ENCODE measurements around the gene DGKI. TPM values are rescaled to one million over a fixed set of nuclear protein-coding genes. Genes with fewer than 3 reads are reported as not detected.

Gene DGKI
- polyA plus RNA-seq, 3 donors: 1.7 to 2.2 (median 2.0) TPM

GRCh38 chr7:137682596-137682995, 164.2 kb downstream of the DGKI start:
- DNase-seq (ENCODE audit: extremely low read depth in 1 of 11, low read depth in 9 of 11, low spot score in 4 of 11): no peak

GRCh38 chr7:137681657-137682562, 164.9 kb downstream of the DGKI start:
- DNase-seq (ENCODE audit: extremely low read depth in 1 of 11, low read depth in 9 of 11, low spot score in 4 of 11): no peak

DNA sequence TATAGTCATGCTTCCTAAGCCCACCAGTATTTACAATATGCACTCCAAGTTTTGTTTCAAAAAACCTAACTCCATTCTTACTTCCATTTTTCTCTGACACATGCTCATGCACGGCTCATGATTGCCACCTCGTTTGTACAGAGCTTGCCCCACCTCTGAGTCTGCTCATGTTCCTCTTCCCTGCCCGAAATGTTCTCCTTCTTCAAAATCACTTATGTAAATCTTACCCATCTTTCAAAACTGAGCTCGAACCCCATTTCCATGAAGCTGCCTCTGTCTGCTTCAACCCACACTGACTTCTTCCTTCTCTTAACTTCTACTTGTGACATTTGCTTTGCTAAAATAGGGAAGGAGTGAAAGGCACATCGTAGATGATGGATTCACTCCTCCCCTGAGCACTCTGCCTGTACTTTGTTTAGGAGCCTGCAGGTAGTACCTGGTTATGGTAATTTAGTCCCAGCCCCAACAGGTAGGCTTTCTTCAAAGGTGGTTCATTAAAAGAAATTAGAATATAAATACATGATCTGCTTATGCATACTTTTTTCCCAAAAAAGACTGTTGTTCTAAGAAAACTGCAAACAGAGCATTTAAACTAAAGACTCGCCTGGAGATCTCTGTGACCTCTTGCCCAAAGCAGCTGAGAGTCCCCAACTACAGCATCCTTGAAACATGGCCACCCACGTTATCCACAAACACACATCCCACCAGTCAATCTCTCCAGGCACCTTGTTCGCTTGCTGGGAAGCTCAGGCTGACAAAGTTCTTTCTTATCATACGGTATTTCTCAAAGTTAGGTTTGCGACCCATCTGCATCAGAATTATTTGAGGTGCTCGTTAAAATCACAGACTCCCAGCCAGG, 172.0 kb downstream of the DGKI start:
- DNase-seq (ENCODE audit: extremely low read depth in 1 of 11, low read depth in 9 of 11, low spot score in 4 of 11): no peak

DNA sequence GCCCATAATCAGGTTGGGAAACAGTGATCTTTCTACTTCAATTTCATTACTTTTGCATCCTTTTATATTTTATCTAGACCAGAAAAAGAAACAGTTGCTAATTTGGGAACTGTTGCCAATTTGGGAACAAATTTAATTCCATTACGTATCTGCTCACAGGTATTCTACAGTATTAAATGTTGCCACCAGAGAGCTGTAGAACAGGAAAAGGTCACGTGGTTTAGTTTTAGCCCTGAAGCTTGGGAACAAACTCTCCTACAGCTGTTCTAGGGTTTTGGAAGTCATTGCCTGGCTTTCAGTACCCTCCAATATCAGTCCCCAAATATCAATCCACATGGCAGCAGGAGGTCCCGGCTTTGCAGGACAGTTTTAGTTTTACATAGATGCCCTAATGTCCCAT, 172.7 kb downstream of the DGKI start:
- no peak for DNase-seq (ENCODE audit: extremely low read depth in 1 of 11, low read depth in 9 of 11, low spot score in 4 of 11)

DNA sequence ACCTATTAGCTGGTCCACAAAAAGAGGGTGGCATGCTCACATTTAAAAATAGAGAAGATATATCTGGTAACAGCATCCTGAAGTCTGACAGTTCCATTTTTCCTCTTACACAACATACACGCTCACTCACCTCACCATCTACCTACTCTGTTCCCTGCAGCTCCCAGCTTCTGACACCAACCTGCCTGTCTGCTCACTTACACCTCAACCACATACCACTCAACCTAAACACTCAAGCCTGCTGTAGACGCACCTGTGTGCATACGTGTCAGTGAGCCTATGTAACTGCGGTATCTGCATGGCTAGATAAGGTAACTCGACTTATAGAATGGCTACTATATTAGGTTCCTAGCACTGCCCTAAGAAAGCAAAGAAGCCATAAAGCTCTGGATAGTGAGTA, 174.9 kb downstream of the DGKI start:
- no peak for DNase-seq (ENCODE audit: extremely low read depth in 1 of 11, low read depth in 9 of 11, low spot score in 4 of 11)

DNA sequence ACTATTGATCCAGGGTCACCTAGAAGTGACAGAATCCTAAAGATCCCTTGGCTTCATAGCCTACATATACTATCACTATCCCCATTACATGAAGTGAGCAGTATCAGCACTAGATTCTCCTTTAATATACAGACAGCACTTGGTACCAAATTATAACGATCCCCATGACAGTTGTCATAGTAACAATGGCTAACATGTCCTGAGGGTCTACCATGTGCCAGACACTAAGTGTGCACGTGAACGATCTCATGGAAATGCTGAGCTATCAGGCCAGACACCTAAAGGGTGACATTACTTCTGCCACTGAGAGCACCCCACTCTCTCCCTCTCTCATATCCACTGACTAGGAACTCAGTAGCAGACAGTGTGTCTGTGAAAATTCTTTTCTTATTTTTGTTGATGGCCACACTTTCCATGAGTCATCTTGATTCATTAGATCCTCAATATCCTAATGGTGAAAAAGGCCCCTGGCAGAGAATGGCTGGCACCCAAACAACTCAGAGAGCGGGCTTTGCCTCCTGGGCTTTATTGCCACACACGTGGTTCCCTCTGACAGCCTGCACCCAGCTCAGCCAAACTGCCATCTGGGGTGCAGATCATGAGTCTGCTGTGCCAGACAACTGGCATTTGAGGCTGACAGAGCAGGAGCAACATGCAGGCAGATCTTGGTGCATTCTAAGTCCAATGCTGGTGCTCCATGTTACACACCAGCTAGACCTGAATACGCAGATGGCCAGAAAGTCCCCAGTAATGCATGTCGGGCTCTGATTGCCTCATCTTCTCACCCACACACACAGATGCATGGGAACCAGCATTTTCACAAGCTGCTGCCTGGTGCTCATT, 176.3 kb downstream of the DGKI start:
- DNase-seq (ENCODE audit: extremely low read depth in 1 of 11, low read depth in 9 of 11, low spot score in 4 of 11): no peak

- DNase-seq (ENCODE audit: extremely low read depth in 1 of 11, low read depth in 9 of 11, low spot score in 4 of 11): no peak
Observed at GRCh38 chr7:137669706-137670105, 177.1 kb downstream of the DGKI start.

- DNase-seq (ENCODE audit: extremely low read depth in 1 of 11, low read depth in 9 of 11, low spot score in 4 of 11): no peak
Observed at GRCh38 chr7:137668404-137668803, 178.4 kb downstream of the DGKI start.

GRCh38 chr7:137667633-137668387, 179.0 kb downstream of the DGKI start:
- DNase-seq (ENCODE audit: extremely low read depth in 1 of 11, low read depth in 9 of 11, low spot score in 4 of 11): no peak

- no peak for DNase-seq (ENCODE audit: extremely low read depth in 1 of 11, low read depth in 9 of 11, low spot score in 4 of 11)
Observed at GRCh38 chr7:137664846-137665245, 181.9 kb downstream of the DGKI start.

DNA sequence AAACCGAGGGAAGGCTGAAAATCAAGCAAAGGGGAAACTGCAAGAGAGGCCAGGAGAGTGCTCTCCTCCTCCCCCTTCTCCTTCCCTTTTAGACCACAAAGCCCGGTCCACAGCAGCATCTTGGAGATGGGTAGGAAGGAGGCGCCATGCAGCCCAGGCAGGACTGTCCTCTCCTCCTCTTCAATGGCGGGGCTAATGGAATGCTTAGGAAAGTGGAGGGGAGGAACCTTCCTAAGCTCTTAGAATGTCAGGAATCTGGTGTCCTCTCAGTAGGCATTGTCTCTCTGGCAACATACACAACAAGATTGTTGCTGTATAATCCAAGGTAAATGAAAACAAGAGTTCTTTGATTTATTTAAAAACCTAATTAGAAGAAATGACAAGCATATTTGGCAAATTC, 185.1 kb downstream of the DGKI start:
- no peak for DNase-seq (ENCODE audit: extremely low read depth in 1 of 11, low read depth in 9 of 11, low spot score in 4 of 11)

- no peak for DNase-seq (ENCODE audit: extremely low read depth in 1 of 11, low read depth in 9 of 11, low spot score in 4 of 11)
Observed at GRCh38 chr7:137658190-137658900, 188.4 kb downstream of the DGKI start.

DNA sequence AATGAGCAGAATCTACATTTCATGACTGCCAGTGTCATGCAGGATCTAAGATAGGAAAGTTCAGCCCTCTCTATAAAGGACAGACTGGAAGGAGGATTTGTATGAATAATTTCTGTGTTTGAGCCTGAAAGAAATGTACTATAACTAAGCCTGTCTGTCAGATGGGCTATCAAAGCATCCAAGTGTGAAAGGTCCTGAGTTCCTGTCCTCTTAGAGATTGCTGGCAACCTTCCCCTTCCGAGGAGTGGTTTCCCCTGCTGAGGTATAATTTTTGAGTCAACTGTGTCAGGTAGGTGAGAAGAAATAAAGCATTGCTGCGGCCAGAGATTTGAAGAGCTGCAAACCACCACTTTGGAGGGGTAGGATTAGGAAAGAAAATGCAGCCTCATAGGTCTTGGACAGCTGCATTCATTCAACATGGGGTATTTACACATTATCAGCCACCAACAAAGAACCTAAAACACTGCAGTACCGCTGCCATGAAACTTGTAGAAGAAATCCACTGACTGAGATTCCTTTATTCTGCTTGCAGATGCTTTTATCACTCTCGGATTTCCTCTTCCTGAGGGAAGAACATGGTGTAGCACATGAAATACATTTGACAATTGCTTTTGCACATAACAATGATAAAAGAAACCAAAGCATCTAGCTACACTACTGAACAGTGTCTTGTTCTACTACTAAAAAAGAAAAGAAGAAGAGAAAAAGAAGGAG, 189.1 kb downstream of the DGKI start:
- no peak for DNase-seq (ENCODE audit: extremely low read depth in 1 of 11, low read depth in 9 of 11, low spot score in 4 of 11)

DNA sequence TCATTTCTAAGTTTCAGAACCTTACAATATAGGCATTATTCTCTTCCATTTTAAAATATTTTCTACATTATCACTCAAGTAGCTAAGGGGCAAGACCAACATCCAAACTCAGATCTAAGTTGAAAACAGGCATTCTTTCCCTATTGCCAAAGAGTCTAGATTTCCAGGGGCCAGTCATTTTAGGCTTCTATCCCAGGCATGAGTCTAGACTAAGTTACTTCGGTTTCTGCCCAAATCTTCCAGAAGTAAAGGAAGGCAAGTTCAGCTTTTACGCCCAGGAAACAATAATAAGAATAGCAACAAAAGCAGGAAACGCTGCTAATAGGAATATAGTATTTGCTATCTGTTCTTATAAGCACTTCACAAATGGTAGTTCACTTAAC, 189.9 kb downstream of the DGKI start:
- DNase-seq (ENCODE audit: extremely low read depth in 1 of 11, low read depth in 9 of 11, low spot score in 4 of 11): no peak

- peak; percentile 33 to 68 (median 50) for DNase-seq (ENCODE audit: extremely low read depth in 1 of 11, low read depth in 9 of 11, low spot score in 4 of 11)
Observed at GRCh38 chr7:137656227-137656849, 190.4 kb downstream of the DGKI start.

DNA sequence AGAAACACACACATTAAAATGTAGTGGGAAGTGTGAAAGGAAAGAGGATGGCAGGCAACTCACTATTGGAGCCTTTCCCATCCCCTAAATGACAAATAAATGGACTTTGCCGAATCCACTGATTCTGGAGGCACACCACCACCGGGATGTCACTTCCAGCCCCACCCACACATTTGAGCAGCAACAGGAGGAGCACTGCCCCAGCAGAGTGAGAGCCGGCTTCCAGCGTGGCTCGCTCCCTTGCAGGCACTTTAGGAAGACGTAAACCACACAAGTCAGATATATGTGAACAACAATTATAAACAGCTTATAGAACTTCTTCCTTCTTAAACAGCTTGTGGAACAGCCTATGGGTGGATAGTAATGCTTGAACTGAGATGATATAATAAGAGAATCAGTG, 191.0 kb downstream of the DGKI start:
- DNase-seq (ENCODE audit: extremely low read depth in 1 of 11, low read depth in 9 of 11, low spot score in 4 of 11): no peak

DNA sequence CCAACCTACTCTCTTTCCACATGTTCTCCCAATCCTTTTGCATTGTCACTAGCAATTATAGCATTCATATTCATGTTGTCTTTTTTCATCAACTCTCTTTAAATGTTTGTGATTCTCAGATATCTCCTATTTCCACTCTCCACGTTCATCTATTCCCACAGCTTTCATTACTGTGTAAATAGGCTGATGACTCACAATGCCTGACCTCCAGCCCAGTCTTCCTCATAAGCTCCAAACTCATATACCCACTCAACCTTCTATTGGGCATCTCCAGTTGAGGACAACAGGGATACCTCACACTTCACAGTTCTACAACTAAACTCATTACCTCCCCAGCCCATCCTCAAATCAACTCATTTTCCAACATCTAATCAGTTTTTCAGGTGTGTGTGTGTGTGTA, 194.1 kb downstream of the DGKI start:
- DNase-seq (ENCODE audit: extremely low read depth in 1 of 11, low read depth in 9 of 11, low spot score in 4 of 11): no peak
